ENCODE results near the gene ZNF621.

The ZNF621 gene

DNA sequence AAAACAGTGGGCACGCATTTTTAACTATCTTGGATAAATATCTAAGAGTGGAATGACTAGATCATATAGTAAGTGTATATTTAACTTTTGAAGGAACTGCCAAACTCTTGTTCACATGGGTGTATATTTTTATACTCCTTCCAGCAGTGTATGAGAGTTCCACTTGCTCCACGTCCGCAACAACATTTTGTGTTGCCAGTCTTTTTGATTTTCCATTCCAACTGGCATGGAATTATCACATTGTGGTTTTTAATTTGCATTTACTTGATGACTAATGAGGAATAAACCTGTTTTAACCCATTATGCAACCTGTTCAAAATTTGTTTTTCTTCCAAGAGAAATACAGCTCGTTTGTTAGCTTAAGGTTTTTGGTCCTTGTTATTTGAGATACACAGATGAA, 51.6 kb downstream of the ZNF621 start:
- TF ChIP-seq REST (IDR thresholded peaks at IDR 0.05; ENCODE audit: low read depth), result no peak
- TF ChIP-seq FOXM1 (IDR thresholded peaks at IDR 0.05; ENCODE audit: borderline replicate concordance, low read depth), result no peak
- TF ChIP-seq, protein P1, sequence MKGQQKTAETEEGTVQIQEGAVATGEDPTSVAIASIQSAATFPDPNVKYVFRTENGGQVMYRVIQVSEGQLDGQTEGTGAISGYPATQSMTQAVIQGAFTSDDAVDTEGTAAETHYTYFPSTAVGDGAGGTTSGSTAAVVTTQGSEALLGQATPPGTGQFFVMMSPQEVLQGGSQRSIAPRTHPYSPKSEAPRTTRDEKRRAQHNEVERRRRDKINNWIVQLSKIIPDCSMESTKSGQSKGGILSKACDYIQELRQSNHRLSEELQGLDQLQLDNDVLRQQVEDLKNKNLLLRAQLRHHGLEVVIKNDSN (IDR thresholded peaks at IDR 0.05), result no peak
- no peak for TF ChIP-seq RAD21 (IDR thresholded peaks at IDR 0.05; ENCODE audit: low read depth)
- no peak for TF ChIP-seq EP300 (IDR thresholded peaks at IDR 0.05; ENCODE audit: borderline replicate concordance)
- TF ChIP-seq TAF1 (IDR thresholded peaks at IDR 0.05; ENCODE audit: low read depth), result no peak
- TF ChIP-seq, protein P2, sequence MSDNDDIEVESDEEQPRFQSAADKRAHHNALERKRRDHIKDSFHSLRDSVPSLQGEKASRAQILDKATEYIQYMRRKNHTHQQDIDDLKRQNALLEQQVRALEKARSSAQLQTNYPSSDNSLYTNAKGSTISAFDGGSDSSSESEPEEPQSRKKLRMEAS (IDR thresholded peaks at IDR 0.05), result no peak
- no peak for TF ChIP-seq CREB1 (IDR thresholded peaks at IDR 0.05; ENCODE audit: low read depth)
- no peak for TF ChIP-seq EGR1 (IDR thresholded peaks at IDR 0.05)
- no peak for TF ChIP-seq TCF12 (IDR thresholded peaks at IDR 0.05; ENCODE audit: low read depth)
- TF ChIP-seq YY1 (IDR thresholded peaks at IDR 0.05; ENCODE audit: low read depth), result no peak
- no peak for TF ChIP-seq TEAD4 (IDR thresholded peaks at IDR 0.05)
- no peak for TF ChIP-seq ZBTB7A (IDR thresholded peaks at IDR 0.05; ENCODE audit: low read depth)
- TF ChIP-seq NFIC (IDR thresholded peaks at IDR 0.05), result no peak
- no peak for TF ChIP-seq CEBPB (IDR thresholded peaks at IDR 0.05)

- TF ChIP-seq NFIC (IDR thresholded peaks at IDR 0.05) (no peak), RAD21 (IDR thresholded peaks at IDR 0.05; ENCODE audit: low read depth) (peak; percentile 95)
Measured at GRCh38 chr3:40580494-40581091, 55.8 kb downstream of the ZNF621 start.

GRCh38 chr3:40581166-40581565, 56.4 kb downstream of the ZNF621 start:
- no peak for TF ChIP-seq FOXM1 (IDR thresholded peaks at IDR 0.05; ENCODE audit: borderline replicate concordance, low read depth)
- TF ChIP-seq RAD21 (IDR thresholded peaks at IDR 0.05; ENCODE audit: low read depth), result no peak
- no peak for TF ChIP-seq REST (IDR thresholded peaks at IDR 0.05; ENCODE audit: low read depth)
- no peak for TF ChIP-seq YY1 (IDR thresholded peaks at IDR 0.05; ENCODE audit: low read depth)
- TF ChIP-seq, protein P1 (IDR thresholded peaks at IDR 0.05), result no peak
- TF ChIP-seq TCF12 (IDR thresholded peaks at IDR 0.05; ENCODE audit: low read depth), result no peak
- TF ChIP-seq EP300 (IDR thresholded peaks at IDR 0.05; ENCODE audit: borderline replicate concordance), result no peak
- TF ChIP-seq NFIC (IDR thresholded peaks at IDR 0.05), result no peak
- TF ChIP-seq, protein P2 (IDR thresholded peaks at IDR 0.05), result no peak
- no peak for TF ChIP-seq CREB1 (IDR thresholded peaks at IDR 0.05; ENCODE audit: low read depth)
- TF ChIP-seq CEBPB (IDR thresholded peaks at IDR 0.05), result no peak

- TF ChIP-seq REST (IDR thresholded peaks at IDR 0.05; ENCODE audit: low read depth) (no peak), EP300 (IDR thresholded peaks at IDR 0.05; ENCODE audit: borderline replicate concordance) (no peak), FOXM1 (IDR thresholded peaks at IDR 0.05; ENCODE audit: borderline replicate concordance, low read depth) (no peak), CREB1 (IDR thresholded peaks at IDR 0.05; ENCODE audit: low read depth) (no peak), CEBPB (IDR thresholded peaks at IDR 0.05) (no peak), TAF1 (IDR thresholded peaks at IDR 0.05; ENCODE audit: low read depth) (no peak), TCF12 (IDR thresholded peaks at IDR 0.05; ENCODE audit: low read depth) (no peak), ZBTB7A (IDR thresholded peaks at IDR 0.05; ENCODE audit: low read depth) (no peak), RAD21 (IDR thresholded peaks at IDR 0.05; ENCODE audit: low read depth) (no peak), EGR1 (IDR thresholded peaks at IDR 0.05) (no peak), TEAD4 (IDR thresholded peaks at IDR 0.05) (no peak), NFIC (IDR thresholded peaks at IDR 0.05) (no peak), YY1 (IDR thresholded peaks at IDR 0.05; ENCODE audit: low read depth) (no peak)
- TF ChIP-seq, protein P2 (IDR thresholded peaks at IDR 0.05), result no peak
- TF ChIP-seq, protein P1 (IDR thresholded peaks at IDR 0.05), result no peak
Measured at GRCh38 chr3:40582401-40583027, 57.8 kb downstream of the ZNF621 start.
